Putamen (tissue), 1 donor: ENCODE data around the gene BCR.

Experiments
- DNase-seq: peaks from one replicate; pipeline ENCODE4 v3.0.0-alpha.2; 2016; ENCODE audit warnings: low spot score

Gene BCR

DNA sequence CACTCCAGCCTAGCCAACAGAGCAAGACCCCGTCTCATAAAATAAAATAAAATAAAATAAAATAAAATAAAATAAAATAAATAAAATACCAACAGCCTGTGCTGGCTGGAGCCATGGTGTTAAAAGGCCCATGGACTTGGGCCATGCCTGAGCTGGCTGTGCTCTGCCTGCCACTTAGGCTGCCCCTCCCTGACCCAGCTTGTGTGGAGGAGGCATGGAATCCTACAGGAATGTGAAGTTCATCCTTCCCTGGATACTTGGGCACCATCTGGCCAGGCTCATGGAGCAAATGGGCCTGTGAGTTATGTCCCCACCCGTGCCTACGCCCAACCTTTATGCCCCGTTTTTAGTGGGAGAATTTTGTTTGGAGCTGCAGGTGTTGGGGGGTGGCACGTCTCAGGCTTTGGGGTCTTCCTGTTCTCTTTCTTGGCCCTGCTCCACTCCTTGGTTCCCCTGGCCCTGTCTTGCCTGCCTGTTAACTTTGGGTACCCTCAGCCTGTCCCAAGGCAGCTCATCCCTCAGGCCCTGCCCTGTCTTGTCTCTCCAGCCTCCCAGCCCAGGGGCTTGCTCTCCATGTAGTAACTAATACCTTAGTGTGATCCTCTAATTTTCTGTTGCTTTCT, 51.3 kb downstream of the BCR start:
- no peak for DNase-seq

DNA sequence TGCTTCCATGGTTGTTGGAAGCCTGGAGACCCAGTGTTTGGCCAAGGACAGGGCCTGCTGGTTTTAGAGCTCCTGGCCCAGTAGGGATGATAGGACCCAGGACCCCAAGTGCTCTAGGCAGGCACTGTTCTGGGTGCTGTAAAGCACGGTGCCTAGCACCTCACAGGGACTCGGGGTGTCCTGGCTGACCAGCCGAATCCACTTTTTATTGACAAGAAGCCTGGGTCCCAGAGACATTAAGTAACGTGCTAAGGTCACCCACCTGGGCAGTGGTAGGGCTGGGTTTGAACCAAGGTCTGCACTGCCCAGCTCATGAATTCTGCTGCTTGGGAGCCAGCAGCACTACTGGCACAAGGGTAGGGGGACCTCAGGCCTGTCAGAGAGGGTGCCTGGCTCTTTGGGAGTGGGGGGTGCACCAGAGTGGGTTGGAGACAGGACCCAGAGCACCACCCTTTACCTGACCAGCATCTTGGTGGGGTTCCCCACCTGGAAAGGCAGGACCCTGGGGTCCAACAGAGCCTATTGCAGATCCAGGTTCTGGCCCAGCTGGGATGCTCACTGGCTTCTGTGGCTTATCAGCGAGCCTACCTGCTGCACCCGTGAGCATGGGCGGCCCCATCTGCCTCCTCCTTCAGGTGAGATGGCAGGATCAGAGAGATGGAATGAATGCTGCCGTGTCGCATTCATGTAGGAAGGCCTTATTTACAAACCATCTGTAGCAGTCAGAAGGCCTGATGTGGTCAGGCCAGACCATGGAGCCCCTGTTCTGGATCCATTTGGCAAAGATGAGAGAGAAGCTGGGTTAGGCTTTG, 52.0 kb downstream of the BCR start:
- no peak for DNase-seq

DNA sequence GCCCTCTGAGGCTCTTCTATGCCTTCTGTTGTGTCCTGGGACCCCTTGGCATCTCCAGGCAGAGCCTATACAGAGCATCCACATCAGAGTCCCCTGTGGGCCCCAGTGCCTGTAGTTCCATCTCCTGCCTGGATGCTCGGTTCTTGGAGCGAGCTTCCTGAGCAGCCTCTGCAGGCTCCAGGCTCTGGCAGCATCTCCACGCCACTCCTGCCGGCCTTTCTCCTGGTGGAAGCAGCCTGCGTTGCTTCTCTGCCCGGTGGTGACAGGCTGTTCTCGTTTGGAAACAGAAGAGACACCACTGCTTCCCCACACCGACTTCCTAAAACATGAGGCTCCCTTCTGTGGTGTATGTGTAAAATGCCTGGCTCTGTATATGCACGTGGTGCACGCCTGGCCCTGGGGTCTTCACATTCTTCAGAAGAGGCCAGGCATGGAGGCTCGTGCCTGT, 52.8 kb downstream of the BCR start:
- DNase-seq, result no peak

DNA sequence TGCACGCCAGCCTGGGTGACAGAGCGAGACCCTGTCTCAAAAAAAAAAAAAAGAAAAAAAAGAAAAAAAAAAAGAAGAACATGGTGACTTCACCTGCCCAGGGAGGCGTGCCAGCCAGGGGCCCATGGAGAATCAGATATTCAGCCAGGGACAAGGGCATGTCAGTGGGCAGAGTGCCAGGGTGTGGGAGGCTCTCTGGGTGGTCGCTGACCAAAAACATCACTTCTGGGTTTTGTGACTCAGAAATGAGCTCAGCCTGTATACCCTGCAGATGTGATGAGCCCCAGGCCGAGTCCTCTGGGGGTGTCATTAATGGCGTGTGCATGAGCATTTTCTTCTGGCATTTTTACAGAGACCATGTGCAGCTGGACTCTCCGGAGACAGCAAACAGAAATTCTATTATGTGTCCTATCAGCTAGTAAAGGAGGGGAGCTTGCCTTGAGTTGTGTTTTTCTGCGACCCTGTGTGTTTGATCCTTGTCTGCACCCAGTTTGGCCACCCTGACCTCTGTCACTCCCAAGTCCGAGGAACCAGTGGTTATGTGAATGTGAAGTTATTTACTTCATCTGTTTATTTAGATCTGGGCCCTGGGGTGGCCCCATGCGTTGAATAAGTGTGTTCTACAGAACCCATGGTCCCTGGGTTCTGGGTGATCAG, 53.6 kb downstream of the BCR start:
- DNase-seq, result no peak

DNA sequence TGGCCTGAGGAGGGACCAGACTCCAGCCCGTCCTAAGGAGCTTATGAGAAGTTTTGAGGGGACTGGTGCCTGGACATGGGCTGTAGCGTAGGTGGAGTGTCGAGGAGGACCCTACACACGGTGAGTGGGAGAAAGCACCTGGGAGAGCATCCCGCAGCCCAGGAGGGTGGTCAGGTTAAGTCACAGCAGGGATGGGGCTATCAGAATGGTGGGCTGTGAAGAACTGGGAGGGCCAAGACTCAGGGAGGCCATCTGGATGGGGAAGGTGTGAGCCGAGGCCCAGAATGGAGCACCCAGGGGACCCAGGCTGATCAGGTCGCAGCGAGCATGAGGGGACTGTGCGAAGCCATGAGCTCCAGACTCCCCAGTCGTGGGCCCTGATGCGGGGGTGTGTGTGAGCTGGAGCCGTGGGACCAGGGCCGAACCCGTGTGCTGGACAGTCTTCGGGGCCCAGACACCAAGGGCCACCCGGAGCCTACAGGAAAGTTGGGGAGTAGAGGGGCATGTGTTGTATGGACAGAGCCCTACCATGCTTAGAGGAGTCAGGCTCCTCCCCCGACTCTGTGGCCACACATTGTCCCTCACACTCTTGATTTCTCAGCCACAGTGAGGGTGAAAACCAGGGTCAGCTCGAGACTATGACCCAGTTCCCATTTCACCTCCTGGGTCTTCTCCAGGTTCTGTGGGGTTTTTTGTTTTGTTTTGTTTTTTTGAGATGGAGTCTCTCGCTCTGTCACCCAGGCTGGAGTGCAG, 54.3 kb downstream of the BCR start:
- no peak for DNase-seq

DNA sequence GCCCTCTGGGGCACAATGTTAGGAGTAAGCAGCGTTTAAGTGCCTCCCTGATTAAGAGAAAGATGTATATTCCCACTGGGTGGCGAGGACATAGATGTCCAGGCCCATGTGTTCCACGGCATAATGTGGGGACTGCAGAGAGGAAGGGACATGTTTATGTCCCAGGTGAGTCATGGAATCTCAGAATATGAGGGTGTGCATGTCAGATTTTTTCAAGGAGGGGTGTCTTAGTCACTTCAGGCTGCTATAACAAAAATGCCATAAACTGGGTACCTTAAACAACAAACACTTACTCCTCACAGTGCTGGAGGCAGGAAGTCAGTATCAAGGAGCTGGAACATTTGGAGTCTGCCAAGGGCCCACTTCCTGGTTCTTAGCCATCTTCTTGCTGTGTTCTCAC, 55.1 kb downstream of the BCR start:
- DNase-seq, result no peak

DNA sequence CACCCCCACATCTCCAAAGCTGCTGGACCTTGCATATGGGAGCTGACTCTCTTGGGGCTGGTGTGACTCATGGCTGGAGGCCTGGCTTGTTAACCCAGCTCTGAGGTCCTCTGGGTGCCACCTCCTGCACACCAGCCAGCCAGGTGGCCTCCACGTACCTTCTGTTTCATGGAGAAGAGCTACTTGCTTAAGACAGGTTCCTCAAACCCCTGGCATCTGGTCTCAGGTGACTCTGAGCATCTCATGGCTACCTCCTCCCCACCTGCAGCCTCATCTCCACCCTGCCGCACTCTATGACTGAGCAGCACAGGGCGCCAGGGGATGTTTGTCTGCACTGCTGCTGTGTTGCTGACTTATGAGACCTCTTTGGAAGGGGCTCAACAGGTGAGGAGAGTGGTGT, 55.7 kb downstream of the BCR start:
- no peak for DNase-seq

DNA sequence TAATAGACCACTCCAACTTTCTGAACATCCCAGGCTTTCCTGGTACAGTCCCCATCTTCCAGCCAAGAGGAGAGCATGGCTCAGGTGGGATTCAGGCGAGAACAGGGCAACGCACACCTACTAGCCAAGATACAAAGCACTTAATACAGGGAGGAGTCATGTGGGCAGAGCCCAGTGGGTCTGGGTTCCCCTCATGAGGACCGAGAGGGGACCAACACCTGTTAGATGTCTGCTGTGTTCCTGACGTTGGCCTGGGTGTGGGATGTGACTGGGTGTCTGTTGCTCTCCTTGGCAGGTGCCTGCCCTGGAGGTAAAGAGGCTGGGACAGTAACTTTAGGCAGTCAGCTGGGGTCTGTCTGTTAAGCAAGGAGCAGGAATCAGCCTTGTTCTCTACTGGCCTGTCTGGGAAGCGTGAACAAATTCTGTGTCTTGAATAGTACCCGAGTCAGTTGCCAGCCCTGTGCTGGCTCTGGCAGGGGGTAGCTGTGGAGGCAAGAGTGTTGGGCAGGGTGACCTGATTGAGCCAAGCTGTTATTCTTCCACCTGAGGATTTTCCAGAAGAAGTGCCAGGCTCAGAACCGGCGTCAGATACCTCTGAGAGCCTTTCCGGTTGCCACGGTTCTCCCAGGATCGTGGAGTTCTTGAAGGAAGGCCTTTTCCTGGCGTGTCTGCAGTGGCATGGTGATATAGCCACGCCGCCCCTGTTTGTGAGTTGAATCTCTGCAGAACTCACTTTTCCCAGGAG, 56.3 kb downstream of the BCR start:
- peak; percentile 36 for DNase-seq

DNA sequence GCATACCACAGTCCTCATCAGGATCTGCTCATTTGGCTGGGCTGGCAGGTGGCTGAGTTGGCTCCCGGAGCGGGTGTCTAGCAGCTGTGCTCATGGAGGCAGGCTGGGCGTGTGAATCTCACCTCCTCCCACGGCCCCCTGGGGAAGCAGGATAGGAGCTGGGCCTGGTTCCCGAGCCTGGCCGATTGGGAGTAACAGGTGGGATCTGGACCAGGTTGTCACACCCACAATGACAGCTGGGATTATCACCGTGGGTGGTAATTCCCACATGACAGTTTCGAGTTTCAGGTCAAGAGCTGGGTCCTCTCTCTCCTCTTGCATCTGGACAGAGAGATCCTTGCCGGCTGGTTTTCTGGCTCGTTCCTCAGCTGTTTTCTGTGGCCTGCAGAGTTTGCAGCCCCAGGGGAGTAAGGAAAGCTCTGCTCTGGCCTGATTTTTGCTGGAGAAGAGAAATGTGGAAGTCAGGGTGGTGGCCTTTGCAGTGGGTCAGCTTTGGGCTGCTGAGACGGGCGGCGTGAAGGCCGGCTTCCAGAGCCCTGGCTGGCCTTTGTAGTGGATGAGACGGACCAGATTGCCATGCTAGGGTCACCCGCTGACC, 57.0 kb downstream of the BCR start:
- peak; percentile 47 for DNase-seq

DNA sequence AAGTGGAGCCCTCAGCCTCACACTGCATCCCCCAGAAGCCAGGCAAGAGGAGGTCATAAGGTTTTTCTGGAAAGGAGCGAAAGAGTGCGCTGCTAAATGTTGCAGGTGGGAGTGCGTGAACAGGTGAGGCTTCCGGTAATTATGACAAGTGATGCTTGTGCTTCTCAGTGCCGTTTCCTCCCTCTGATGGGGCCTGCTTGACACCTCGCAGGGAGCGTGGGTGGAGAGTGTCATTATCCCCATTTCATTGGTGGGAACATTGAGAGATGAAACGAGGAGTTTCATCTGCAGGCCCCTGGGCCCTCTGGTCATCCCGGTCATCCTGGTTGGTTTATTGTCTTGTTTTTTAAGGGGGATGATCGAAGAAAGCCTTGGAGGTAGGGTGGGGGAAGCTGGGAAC, 57.5 kb downstream of the BCR start:
- DNase-seq, result peak; percentile 76

DNA sequence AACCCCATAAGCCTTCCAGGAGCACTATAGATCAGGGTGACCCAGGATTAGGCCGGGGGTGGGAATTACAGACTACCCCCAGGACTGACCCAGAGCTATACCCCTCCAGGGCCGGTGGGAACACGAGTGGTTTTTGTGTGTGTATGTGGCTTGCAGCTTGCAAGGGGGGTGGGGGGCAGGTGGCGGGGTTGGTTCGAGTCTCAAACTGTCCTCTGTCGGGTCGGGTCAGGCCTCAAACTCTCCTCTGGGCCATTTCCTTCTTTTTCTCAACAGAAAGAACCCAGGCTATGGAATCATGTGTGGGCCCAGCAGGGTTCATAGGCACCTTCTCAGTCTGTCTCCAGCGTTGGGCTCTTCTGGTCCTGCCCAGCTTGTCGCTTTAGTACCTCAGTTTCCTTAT, 58.4 kb downstream of the BCR start:
- DNase-seq, result no peak

DNA sequence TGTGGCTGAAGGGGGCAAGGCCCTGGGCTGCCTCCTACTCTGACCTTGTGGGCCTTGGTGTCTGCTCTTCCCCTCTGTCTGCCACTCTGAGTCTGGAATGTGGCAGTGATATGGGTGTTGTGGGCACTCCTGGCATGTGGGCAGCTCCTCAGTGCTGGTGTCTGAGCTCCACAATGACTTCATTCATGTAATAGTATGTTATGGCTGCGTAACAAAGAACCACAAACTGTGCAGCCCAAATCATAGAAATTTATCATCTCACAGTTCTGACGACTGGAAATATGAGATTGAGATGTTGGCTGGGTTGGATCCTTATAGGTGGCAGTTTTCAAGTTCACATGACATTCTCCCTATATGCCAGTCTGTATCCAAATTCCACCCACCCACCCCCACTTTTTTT, 59.1 kb downstream of the BCR start:
- no peak for DNase-seq

DNA sequence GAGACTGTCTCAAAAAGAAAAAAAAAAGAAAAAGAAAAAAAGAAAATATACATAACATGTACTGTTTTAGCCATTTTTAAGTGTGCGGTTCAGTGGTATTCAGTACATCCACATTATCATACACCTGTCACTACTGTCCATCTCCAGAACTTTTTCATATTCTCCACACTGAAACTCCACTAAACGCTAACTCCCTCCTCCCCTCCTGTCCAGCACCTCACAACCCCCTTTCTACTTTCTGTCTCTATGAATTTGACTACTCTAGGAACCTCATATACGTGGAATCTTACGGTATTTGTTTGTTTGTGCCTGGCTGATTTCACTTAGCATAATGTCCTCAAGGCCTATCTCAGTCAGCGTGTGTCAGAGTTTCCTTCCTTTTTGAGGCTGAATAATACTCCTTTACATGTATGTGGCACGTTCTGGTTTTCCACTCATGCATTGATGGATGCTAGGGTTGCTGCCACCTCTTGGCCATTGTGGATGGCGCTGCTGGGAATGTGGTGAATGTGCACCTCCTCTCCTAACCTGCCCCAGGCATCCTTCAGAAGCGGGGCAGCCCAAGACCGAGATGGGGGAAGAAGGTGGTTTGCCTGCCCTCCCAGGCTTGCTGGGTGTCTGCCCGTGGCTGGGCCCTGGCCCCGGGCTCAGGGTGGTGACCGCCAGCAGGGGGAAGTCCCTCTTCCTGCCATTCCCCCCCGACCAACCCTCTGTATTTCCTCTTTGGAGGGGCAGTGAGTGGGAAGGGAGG, 60.5 kb downstream of the BCR start:
- no peak for DNase-seq

DNA sequence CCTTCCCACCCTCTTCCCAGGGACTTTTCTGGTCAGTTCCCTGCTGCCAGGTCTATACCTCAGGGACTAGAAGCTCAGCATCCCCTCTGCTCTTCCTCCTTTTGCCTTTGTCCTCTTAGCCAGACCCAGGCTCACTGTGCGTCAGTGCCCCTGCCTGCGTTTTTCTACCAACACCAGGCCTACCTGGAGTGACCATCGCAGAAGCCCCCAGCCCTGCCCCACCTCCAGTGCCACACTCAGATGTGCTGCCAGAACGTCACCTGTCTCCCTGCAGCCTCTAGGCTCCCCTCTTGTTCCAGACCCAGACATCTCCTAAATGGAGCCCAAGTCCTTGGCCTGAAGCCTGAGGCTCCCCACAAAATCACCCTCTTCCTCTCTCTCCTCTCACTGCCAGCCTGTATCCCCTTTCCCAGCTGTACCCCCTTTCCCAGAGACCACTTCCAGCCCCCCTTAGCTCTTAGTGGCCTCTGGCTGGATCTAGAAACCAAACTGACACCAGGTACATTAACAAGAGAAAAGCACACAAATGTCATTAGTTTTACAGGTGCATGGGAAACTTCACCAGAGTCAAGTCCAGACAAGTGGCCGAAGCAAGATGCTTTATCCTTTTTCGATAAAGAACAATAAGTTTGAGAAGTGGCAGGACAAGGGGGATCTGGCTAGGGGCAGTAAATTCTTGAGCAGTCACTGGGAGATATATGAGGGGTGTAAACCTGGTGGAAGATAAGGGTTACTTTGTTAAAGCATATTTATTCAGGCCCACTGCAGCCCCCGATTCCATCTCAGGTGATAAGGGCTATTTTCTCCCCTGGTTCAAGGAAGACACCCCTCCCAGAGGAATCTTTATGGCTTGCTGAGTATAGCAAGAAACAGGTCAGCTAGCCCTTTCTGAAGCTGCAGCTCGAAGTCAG, 61.5 kb downstream of the BCR start:
- DNase-seq, result no peak

DNA sequence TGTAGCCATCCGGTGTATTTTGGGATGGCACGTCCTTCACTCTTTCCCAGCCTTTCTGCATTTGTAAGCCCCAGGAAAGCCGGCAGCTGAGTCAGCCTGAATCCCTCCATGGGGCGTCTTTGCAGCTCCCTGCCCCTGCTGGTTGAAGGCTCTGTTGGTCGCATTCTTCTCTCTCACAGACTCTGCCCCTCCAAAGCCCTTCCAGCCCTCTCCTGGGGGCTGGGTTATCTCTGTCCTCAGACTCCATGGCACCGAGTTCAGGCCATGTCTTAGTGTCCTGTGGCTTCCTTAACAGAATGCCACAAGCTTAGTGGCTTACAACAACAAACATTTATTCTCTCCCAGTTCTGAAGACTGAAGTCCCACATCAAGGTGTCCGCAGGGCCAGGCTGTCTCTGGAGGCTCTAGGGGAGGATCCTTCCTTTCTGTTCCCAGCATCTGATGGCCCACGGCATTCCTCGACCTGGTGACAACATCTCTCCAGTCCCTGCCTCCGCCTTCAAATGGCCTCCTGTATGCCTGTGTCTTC, 62.2 kb downstream of the BCR start:
- DNase-seq, result no peak

DNA sequence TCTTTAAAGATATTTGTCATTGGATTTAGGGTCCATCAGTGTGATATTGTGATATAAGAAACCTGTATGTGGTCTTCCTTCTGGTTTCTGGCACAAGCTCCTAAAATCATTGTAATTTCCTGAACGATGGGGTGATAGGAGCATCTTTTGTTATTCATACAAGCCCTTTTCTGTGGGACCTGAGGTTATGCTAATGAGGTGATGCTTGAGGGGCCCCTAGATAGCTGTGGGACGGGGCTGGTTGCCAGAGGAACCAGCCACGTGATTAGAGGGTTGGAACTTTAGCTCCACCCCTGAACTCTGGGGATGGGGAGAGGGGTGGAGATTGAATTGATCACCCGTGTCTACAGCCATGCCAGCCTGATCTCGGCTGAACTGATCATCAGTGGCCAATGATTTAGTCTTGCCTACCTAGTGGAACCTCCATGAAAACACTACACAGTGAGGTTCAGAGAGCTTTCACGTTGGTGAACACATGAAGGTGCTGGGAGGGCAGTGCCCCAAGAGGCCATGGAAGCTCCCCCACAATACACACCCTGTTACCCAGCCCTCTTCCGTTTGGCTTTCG, 62.8 kb downstream of the BCR start:
- DNase-seq, result no peak

DNA sequence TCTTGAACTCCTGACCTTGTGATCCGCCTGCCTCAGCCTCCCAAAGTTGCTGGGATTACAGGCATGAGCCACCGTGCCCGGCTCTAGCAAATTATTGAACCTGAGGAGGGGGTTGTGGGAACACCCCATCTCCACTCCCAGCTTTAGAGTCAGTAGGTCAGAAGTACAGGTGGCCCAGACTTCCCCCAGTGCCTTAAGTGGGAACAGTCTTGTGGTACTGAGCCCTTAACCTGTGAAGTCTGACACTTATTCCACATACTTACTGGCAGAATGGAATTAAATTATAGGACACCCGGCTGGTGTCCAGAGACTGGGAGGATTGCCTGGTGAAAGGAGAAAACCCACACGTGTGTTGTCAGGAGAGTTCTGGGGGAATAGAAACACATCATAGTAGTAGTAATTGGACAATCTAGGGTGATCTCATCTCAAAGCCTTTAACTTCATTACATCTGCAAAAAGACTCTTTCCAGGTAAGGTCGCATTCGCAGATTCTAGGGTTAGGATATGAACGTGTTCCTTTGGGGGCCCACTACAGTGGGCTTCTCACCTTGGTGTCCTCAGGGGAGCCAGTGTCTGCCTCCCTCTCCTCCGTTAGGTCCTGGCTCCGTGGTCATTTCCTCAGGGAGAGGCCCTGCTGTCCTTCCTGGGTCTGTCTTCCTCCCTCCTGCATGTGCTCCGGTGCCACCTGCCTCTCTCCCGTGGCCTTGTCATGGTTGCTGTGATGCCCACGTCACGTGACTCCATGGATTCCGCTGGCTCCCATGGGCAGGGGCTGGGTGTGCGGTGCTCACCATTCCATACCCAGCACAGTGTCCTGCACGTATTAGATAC, 63.8 kb downstream of the BCR start:
- DNase-seq, result no peak

DNA sequence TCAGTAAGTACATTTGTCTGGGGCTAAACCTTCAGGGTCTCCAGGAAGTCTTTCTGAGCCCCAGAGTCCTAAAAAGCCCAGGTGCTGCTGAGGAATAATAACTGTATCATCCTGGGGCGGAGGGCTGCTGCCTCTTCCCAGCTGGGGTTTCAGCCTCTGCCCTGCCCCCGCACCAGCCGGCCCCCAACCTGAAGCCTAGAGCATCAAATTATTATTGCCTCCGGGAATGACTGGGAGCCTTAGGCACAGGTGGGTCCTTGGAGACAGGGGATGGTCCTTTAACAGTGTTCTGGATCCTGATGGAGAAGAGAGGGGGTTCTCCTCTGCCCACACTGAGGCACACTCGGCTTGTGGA, 64.4 kb downstream of the BCR start:
- DNase-seq, result no peak
